ENCODE data around the gene AKR1A1. TPM values are rescaled to one million over a fixed set of nuclear protein-coding genes. Genes with fewer than 3 reads are reported as not detected.
A peak's percentile ranks its signal among the peaks of the same experiment; 100 is the strongest.

The AKR1A1 gene
- total and polyA plus RNA-seq, 2 of the 8 experiments (the other 6 are each of a cell fraction or from before 2014, with no cell fraction given), result 344 to 435 TPM

GRCh38 chr1:45573231-45573804, 22.7 kb downstream of the AKR1A1 start (continued):
- TF ChIP-seq CHD7 (IDR thresholded peaks at IDR 0.05; ENCODE audit: insufficient replicate concordance, low read length) (no peak), POLR2A (IDR thresholded peaks at IDR 0.05; ENCODE audit: control extremely low read depth in 1 of 2, low read depth in 2 of 2, low read length in 2 of 2) (peak in 1 of 2 experiments; percentile 54; a peak in 2 of 3 replicates)
